ENCODE measurements around the gene CARD11. TPM values are rescaled to one million over a fixed set of nuclear protein-coding genes. Genes with fewer than 3 reads are reported as not detected.

CARD11 gene
- total and polyA plus RNA-seq, 2 experiments from 2014 or later, result 17.7 to 29.0 TPM

GRCh38 chr7:2924866-2925840 is 118.5 kb downstream of the CARD11 start (continued):
- TF ChIP-seq ZNF462 (CRISPR knock-in tag; IDR thresholded peaks at IDR 0.05) (no peak), EZH2 (IDR thresholded peaks at IDR 0.05; ENCODE audit: low read depth, unreplicated experiment) (no peak), STAT1 (IDR thresholded peaks at IDR 0.05; ENCODE audit: unreplicated experiment) (no peak), EZH2phosphoT487 (IDR thresholded peaks at IDR 0.05; ENCODE audit: unreplicated experiment) (no peak), CREB1 (CRISPR knock-in tag; IDR thresholded peaks at IDR 0.05; ENCODE audit: low read depth) (no peak)

GRCh38 chr7:2923886-2924574 is 119.6 kb downstream of the CARD11 start:
- H3K27ac ChIP-seq (ENCODE audit: low read depth), result no peak overlapping the region
- no peak overlapping the region for H2AFZ ChIP-seq
- no peak overlapping the region for H3K4me2 ChIP-seq
- peaks cover 10% of the 10 kb centered on the region for H3K27me3 Mint-ChIP-seq (ENCODE audit: insufficient read depth, low read depth, poor library complexity)
- H3K4me1 Mint-ChIP-seq, result no peaks in the 10 kb centered on the region; the same call in 2 of the 3 replicates
- DNase-seq (ENCODE audit: low spot score), result no peak
- no peaks in the 10 kb centered on the region for H3K9me2 ChIP-seq (ENCODE audit: insufficient read depth)
- H3K9me3 Mint-ChIP-seq, result peaks cover 2% of the 10 kb centered on the region; the same call in 1 of the 3 replicates
- TF ChIP-seq CREB1 (CRISPR knock-in tag; IDR thresholded peaks at IDR 0.05; ENCODE audit: low read depth) (no peak), JUNB (IDR thresholded peaks at IDR 0.05; ENCODE audit: unreplicated experiment) (no peak), ZNF462 (CRISPR knock-in tag; IDR thresholded peaks at IDR 0.05) (no peak), NANOG (IDR thresholded peaks at IDR 0.05; ENCODE audit: borderline replicate concordance) (no peak), EZH2phosphoT487 (IDR thresholded peaks at IDR 0.05; ENCODE audit: unreplicated experiment) (no peak)
- H3K4me1 ChIP-seq (ENCODE audit: insufficient read depth), result no peaks in the 10 kb centered on the region
- H3K36me3 Mint-ChIP-seq (ENCODE audit: low read depth), result peaks cover 12% of the 10 kb centered on the region
- ATAC-seq, result no peak
- no peak overlapping the region for H3K27ac Mint-ChIP-seq
- H3K27me3 ChIP-seq (ENCODE audit: insufficient read depth), result no peaks in the 10 kb centered on the region
- no peak overlapping the region for H3K4me3 Mint-ChIP-seq
- H4K20me1 ChIP-seq (replicated peaks; ENCODE audit: insufficient read depth), result no peaks in the 10 kb centered on the region
- no peak overlapping the region for H3K4me3 ChIP-seq
- H3K36me3 ChIP-seq (ENCODE audit: insufficient read depth), result no peaks in the 10 kb centered on the region
- H3K79me2 ChIP-seq (replicated peaks; ENCODE audit: insufficient read depth), result no peaks in the 10 kb centered on the region
- no peaks in the 10 kb centered on the region for H3F3A ChIP-seq (replicated peaks; ENCODE audit: low read depth)
